BJ (cell line): Measurements from ENCODE around the gene ACOD1. TPM values are rescaled to one million over a fixed set of nuclear protein-coding genes. Genes with fewer than 3 reads are reported as not detected.

ENCODE experiments used
- CTCF ChIA-PET: fragments of 350-600 bp; formaldehyde crosslinking; extraction: SDS; loops from one replicate; lab custom pipeline; 2021; ENCODE audit warnings: antibody characterized with exemption, inconsistent platforms; lab: Yijun Ruan, JAX
- POLR2A ChIA-PET: fragments of 300-600 bp; sonication (Branson Sonifier 250); formaldehyde crosslinking; extraction: SDS; loops from one replicate; lab custom pipeline; 2021; ENCODE audit warnings: antibody characterized with exemption; lab: Charles Lee
- DNase-seq: peaks from one replicate; pipeline ENCODE4 v3.0.0-alpha.2; 2011; ENCODE audit warnings: low read depth
- H3K27me3 ChIP-seq: 2 replicates; pipeline ENCODE4 v1.6.0; 2011; ENCODE audit warnings: low read length; ENCODE audit not compliant: control insufficient read depth, insufficient read depth
- H3K36me3 ChIP-seq: 2 replicates; pipeline ENCODE4 v1.5.1; 2011; ENCODE audit warnings: low read length; ENCODE audit not compliant: control insufficient read depth, insufficient read depth
- H3K4me3 ChIP-seq: 2 replicates; pipeline ENCODE4 v1.5.1; 2011; ENCODE audit warnings: low read depth, mild to moderate bottlenecking, control low read depth, low read length
- polyA plus RNA-seq: library from polyadenylated mRNA; depleted of rRNA; stranded (reverse); fragments of >200 nt; gene quantifications from 2 replicates; pipeline ENCODE4 v1.2.3, GENCODE V29; 2011
- TF ChIP-seq, protein P1 (sequence below): IDR thresholded peaks from 2 replicates; pipeline ENCODE4 v1.5.1; 2011; ENCODE audit warnings: low read depth, mild to moderate bottlenecking, control low read depth, inconsistent platforms, low read length, moderate library complexity; ENCODE audit not compliant: insufficient read depth

The ACOD1 gene
- polyA plus RNA-seq, 1 experiment, result not detected

GRCh38 chr13:76991796-76992547, 43.7 kb downstream of the ACOD1 start, which contains the start of gene CLN5:
Gene CLN5 (plus strand): TSS chr13:76992081. CDS start chr13:76992099, 18 bp downstream.
- POLR2A ChIA-PET, result interaction anchor here (0.6 kb wide), 2 partner anchors 20 to 35 kb away, joined by 4 read pairs; partner anchors contain the start of gene FBXL3

DNA sequence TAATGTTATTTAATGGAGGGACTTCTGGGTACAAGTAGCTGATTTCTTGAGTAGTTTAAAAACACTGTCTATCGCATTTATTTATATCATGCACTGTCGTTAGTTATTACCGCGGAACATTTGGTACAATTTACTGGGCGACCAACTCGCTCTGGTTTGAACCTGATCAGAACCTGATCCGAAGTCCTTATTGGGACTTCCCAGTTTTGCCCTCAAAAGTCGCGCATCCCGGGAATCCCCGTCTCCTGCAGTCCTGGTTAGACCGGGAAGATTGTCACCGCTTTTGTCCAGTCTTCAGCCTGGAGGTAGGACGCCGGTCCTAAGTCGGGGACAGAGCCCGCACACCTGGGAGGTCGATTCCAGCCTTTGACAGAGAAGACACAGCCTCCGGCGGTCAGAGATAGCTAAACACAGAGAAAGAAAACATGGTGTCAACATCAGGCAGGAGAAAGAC, 44.3 kb downstream of the ACOD1 start:
- ChIA-PET CTCF (interaction anchor here (1.2 to 5.9 kb wide), 5 partner anchors 9 to 87 kb away, joined by 3 to 71 read pairs (median 5); no protein-coding TSS in a partner anchor), POLR2A (no interaction called here)
- no peaks in the 10 kb centered on the region for H3K27me3 ChIP-seq
- TF ChIP-seq, protein P1, sequence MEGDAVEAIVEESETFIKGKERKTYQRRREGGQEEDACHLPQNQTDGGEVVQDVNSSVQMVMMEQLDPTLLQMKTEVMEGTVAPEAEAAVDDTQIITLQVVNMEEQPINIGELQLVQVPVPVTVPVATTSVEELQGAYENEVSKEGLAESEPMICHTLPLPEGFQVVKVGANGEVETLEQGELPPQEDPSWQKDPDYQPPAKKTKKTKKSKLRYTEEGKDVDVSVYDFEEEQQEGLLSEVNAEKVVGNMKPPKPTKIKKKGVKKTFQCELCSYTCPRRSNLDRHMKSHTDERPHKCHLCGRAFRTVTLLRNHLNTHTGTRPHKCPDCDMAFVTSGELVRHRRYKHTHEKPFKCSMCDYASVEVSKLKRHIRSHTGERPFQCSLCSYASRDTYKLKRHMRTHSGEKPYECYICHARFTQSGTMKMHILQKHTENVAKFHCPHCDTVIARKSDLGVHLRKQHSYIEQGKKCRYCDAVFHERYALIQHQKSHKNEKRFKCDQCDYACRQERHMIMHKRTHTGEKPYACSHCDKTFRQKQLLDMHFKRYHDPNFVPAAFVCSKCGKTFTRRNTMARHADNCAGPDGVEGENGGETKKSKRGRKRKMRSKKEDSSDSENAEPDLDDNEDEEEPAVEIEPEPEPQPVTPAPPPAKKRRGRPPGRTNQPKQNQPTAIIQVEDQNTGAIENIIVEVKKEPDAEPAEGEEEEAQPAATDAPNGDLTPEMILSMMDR, result no peak
- no peak for DNase-seq
- H3K4me3 ChIP-seq, result peak overlapping the region; percentile 95
- 0 out of 2 replicates have a peak, but pooled peaks cover 2% of the 10 kb centered on the region for H3K36me3 ChIP-seq

More at GRCh38 chr13:76991796-76992547, 43.7 kb downstream of the ACOD1 start, which contains the start of gene CLN5:
- 0 out of 2 replicates have a peak, but pooled peaks cover 2% of the 10 kb centered on the region for H3K36me3 ChIP-seq
- H3K27me3 ChIP-seq, result peaks cover 2% of the 10 kb centered on the region; the same call in 1 of the 2 replicates
- TF ChIP-seq, protein P1, result no peak
- H3K4me3 ChIP-seq, result peak within 1 kb of the TSS; percentile 95
- CTCF ChIA-PET, result interaction anchor here (1.0 to 5.9 kb wide), 7 partner anchors 10 to 325 kb away, joined by 3 to 71 read pairs (median 3); no protein-coding TSS in a partner anchor
- peak; percentile 50 for DNase-seq

GRCh38 chr13:76993021-76993420, 44.7 kb downstream of the ACOD1 start:
- no peak for DNase-seq
- peak overlapping the region; percentile 95 for H3K4me3 ChIP-seq
- 0 out of 2 replicates have a peak, but pooled peaks cover 2% of the 10 kb centered on the region for H3K36me3 ChIP-seq
- H3K27me3 ChIP-seq, result no peaks in the 10 kb centered on the region
- TF ChIP-seq, protein P1, result no peak
- ChIA-PET POLR2A (no interaction called here), CTCF (interaction anchor here (1.2 to 5.9 kb wide), 5 partner anchors 9 to 88 kb away, joined by 3 to 71 read pairs (median 5); no protein-coding TSS in a partner anchor)

- ChIA-PET CTCF (interaction anchor here (1.2 to 5.9 kb wide), 5 partner anchors 8 to 88 kb away, joined by 3 to 71 read pairs (median 5); no protein-coding TSS in a partner anchor), POLR2A (no interaction called here)
- no peaks in the 10 kb centered on the region for H3K27me3 ChIP-seq
- no peak overlapping the region for H3K4me3 ChIP-seq
- H3K36me3 ChIP-seq, result 0 out of 2 replicates have a peak, but pooled peaks cover 2% of the 10 kb centered on the region
- TF ChIP-seq, protein P1, result no peak
- DNase-seq, result no peak
Measured at GRCh38 chr13:76993473-76993872, 45.2 kb downstream of the ACOD1 start.

DNA sequence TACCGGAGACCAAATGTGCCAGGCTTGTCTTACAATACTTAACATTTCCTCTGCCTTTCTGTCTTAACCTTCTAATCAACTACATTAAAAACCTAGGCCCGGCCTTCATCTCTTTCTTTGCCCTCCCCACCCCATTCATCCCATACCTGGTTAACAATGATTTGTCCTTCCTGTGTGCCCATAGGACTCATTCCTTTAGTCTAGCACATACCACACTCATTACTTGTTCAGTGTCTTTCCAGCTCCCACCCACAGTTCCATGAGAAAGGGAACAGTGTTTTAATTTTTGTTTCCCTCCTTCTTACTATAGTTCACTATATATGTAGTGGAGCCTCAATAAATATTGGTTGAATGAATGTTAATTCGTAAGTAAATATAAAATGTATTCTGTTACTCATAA, 46.0 kb downstream of the ACOD1 start:
- CTCF ChIA-PET, result interaction anchor here (1.1 to 5.9 kb wide), 3 partner anchors 13 to 326 kb away, joined by 3 to 71 read pairs (median 3); no protein-coding TSS in a partner anchor
- Histone ChIP-seq H3K27me3 (no peaks in the 10 kb centered on the region), H3K36me3 (peaks cover 3% of the 10 kb centered on the region; the same call in 1 of the 2 replicates), H3K4me3 (no peak overlapping the region)
- DNase-seq, result no peak
- POLR2A ChIA-PET, result no interaction called here
- TF ChIP-seq, protein P1, result no peak
